ENCODE data around the gene PLEKHM1. TPM values are rescaled to one million over a fixed set of nuclear protein-coding genes. Genes with fewer than 3 reads are reported as not detected.

PLEKHM1 gene
- total RNA-seq, 1 donor from 2014 or later = 23.1 TPM

DNA sequence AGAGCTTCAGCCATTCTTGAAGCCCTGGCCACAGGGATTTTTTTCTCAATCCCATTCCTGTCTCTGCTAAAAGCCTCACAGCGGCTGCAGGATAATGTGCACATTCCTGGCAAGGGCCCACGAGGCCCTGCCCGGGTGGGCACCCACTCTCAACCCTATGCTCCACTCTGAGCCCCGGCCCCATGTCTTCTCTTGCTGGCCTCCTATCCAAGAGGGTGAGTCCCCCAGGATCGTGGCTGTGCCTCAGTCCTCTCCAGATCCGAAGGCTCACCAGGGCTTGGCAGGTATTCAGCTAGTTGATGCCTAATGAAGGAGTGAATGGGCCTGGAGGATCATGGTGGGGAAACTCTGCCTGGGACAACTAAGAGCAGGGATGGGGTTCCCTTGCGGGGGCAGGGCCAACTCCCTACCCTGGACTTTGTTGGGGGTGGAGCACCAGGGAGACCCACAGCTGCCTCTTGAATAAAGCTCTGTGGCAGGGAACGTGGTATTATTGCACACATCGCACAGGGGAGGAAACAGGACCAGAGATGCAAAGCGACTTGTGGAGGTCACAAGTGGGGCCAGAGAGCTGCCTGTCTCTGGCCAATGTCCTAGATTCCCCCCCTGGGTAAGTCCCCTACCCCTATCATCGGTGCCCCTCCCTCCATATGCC is 63.2 kb downstream of the PLEKHM1 start:
- DNase-seq (ENCODE audit: low spot score) = no peak

DNA sequence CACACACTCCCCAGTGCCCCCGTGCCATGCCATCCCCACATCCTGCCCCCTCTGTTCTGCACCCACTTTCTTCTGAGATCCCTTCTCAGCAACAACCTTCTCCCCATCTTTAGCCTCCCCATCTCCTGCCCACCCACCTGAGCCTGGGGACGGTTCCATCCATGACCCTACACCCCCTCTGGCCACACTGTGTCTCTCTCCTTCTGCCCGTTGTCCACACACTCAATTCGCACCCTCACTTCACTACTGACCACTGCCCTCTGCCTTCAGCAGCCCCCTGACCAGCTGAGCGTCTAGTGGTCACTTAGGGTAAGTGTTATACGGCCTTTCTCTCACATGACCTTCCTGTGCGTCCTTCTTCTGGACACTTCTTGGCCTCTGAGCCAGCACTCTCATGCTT is 64.0 kb downstream of the PLEKHM1 start:
- no peak for DNase-seq (ENCODE audit: low spot score)

DNA sequence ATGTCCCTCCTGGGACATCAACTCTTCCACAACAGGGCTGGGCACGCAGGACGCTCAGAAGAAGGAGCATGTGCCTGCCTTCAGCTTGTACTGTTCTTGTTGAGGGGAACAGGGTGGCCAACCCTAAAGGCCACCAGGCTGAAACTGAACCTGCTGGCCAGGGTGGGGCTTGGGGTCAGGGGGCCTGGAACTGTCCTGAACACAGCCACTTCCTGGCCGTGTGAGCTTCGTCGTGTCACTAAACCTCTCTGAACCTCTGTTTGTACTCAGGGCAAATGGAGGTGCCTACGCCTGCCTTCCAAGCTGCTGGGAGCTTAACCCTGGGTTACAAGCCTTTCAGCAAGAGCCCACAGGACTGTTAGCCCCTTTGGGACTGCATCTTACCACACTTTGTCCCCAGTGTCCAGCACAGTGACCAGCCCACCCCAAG is 64.5 kb downstream of the PLEKHM1 start:
- DNase-seq (ENCODE audit: low spot score) = no peak

DNA sequence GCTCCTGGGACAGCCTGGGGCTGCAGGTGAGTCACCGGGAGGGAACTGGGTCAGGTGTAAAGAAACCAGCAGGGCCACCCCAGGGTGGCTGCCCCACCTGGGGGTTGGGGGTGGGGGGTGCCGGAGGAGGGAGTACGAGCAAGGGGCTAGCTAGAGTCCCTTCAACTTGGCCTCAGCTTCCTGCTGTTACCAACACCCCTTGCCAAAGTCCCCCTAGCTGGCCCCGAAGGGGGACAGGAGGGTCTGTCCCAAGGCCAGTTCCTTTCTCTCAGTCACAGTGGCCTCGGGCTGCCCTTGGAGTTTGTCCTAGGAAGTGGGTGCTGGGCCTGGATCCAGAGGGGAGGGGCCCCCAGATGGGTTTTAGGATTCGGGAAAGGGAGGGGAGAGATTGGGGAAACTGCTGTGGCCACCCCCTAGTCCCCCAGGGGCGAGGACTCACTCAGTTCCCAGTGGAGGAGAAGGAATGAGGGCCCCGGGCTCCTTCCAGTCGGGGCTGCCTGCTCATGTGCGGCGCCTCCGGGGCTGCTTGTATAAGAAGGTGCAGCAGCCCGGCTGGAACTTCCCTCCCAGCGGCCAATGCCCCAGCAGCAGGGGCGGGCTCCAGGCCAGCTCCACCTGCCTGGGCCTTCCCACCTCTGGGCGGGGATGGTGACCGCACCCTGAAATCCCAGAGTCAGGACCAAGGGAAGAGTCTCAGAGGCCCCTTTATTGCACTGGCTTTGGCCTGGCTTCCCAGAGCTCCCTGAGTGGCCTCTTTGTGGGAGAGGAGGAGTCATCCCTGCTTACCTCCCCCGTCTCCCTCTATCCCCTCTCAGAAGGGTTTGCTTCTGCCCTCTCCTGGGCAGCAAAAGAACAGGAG is 65.2 kb downstream of the PLEKHM1 start:
- peak; percentile 81 for DNase-seq (ENCODE audit: low spot score)

DNA sequence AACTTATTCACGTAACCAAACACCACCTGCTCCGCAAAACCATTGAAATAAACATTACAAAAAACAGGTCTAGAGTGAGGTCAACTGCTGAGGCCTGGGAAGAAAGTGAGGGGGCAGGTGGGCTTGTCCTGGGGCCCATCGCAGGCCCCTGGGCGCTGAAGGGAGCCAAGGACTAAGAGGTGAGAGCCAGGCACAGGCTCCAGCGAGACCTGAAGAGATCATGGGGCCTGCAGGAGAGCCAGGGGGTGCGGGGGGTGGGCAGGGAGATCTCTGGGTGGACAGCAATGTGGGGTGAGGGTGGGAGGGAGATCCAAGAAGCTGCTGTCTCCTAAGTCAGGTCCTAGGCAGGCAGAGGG is 65.8 kb downstream of the PLEKHM1 start:
- DNase-seq (ENCODE audit: low spot score) = no peak

DNA sequence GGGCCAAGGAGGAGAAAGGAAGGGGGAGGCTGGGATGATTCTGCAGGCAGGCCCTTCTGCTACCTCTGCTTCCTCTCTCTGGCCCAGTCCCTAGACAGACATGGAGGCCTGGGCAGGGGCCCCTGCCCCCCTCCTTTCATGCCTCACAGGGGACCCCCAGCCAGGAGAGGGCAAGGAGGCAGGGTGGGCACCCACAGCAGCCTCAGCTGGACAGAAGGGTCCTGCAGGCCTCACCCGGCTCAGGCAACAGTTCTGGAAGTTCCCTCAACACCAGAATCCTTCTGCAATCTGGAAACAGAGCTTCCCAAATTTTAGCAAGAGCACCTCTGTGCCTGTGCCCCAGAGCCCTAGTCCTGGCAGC is 66.6 kb downstream of the PLEKHM1 start:
- DNase-seq (ENCODE audit: low spot score) = no peak

DNA sequence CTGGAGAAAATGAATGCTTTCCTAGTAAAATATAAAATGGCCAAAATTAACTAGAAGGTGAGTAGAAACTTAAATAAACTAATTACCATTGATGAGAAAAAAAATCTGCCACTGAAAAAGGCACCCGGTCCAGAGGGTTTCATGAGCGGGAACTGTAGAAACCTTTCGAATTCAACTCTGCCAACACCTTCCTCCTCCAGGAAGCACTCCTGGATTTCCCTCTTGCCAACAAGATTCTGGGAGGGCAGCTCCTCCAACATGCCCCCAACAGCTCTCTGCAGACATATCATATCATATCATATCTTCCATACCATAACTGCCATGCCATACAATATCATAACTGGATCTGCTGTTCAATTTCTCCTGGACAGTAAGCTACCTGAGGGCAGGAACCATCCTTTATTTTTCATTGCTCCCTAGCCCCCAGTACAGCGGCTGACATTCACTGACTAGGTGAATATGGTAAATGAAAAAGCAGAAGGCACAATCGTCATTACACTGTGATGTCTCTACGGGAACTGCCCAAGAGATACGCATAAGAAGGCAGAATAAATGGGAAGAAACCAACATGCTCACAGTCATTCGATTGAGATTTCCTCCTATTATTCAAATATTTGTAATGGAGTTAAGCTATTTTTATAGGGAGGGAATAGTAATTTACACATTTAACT is 67.1 kb downstream of the PLEKHM1 start:
- no peak for DNase-seq (ENCODE audit: low spot score)

DNA sequence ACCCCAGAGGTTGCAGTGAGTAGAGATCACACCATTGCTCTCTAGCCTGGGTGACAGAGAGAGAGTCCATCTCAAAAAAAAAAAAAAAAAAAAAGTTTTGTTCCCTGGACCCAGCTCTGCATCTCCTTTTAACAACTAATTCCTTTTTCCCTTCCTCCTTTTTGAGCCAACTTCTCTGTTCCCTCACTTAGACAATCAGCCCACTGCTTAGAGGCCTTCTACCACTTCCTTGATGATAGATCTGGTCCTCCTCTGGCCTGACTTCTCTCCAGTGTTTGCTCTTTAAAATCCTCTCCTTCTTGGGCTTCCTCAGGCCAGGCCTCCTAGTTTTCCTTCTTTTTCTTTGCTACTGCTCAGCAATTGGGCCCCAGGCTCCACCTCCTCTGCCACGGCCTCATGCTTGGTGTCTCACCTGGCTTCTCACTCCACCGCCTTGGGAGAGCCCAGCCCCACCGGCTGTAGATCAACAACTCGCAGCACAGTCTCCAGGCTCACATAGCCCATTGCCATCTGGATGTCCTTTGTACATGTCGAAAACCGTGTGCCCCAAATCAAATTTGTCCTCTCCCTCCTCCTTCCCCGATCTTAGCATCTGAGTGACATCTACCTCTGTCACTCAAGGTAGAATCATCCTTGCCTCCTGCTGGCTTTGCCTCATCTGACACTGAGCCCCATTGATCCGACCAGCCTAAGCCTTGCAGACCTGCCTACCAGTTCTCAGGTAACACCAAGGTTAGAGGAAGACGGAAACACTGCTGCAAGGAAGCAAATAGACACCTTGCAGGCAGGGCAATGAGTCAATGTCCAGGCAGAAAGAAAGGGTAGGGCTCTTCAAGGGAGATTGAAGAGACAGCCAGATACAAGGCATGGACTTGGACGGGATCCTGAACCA is 75.3 kb downstream of the PLEKHM1 start:
- no peak for DNase-seq (ENCODE audit: low spot score)

DNA sequence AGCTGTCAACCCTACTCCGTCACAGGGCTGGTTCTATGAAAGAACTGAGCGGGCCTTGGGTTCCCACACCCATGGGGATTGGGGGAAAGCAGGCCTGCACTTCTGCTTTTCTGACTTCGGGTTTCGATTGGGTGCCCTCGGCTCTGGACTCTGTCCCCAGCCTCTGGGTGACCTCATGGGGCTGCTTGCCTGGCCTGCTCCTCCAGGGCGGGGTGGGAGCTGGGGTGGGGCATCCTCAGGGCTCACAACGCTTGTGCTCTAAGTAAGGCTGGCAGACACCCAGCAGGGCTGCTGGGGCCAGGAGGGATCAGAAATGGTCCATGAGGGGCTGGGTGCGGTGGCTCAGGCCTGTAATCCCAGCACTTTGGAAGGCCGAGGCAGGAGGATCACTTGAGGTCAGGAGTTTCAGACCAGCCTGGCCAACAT is 77.0 kb downstream of the PLEKHM1 start:
- no peak for DNase-seq (ENCODE audit: low spot score)

DNA sequence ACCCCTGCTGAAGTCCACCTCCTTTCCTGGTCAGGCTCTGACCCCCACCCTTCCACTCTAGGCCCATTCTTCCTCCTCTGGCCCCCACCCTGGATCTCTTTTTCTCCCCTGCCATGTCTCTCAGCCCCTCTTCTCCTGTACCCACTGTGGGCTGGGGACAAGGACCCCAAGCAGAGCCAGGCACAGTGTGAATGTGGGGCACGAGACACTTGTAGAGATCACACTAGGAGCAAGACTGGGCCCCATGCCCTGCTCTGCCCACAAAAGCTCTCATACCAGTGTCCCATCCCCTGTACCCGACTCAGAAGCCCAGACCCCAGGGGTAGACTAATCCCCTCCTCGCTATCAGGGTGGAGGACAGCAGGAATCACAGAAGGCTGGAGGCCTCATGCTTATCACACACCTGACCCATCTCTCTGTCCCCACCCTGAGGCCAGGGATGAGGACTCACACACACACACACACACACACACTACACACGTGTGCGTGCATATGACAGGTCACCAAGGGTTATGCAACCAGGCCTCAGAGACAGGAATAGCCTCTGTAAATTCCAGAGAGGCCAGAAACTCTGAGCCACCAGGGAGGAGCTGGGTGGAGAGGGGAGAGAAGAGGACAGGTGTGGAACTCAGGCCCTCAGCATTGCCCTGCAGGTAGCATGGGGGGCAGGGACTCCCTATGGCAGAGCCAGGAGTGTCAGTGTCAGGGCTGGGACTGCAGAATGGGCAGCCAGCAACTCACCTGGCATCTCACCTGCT is 79.0 kb downstream of the PLEKHM1 start:
- DNase-seq (ENCODE audit: low spot score) = no peak

DNA sequence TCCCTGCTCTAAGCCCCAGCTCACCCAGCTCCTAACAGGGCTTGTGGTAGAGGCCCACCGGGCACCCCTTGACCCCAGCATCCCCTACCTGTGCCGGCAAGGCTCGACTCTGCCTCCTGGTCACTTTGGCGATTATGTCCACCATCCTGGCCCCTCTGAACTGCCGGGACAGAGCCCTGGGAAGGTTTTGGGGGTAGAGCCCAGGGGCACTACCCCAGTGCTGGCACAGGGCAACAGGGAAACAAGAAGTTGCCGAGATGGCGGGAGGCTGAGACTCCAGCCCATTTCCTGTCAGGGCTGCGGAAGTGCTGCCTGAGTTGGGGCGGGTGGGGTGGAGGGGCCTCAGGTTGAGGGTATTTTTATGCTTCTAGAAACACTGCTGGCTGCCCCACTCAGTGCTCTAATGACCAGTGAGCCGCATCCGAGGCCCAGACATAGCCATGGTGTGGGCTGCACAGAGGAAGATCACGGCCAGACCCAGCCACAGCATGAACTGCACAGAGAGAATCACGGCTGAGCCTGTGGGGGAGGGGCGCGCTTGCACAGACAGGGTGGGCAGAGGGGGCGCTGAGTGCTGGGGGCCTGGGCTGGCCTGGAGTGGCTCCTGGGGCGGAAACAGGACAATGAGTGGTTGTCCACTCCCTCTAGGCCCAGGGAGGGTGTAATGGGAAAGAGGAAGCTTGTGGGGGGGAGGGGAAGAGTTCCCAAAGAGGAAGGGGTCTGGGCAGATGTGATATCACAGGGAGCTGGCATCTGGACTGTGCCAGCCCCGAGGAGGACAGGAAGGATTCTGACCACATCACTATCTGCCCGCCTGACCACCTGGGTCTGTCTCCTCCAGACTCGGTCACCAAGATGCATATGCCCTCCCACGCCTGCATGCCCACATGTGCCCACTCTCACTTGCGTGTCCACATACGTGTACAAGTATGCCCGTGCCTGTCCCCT is 80.1 kb downstream of the PLEKHM1 start:
- no peak for DNase-seq (ENCODE audit: low spot score)

DNA sequence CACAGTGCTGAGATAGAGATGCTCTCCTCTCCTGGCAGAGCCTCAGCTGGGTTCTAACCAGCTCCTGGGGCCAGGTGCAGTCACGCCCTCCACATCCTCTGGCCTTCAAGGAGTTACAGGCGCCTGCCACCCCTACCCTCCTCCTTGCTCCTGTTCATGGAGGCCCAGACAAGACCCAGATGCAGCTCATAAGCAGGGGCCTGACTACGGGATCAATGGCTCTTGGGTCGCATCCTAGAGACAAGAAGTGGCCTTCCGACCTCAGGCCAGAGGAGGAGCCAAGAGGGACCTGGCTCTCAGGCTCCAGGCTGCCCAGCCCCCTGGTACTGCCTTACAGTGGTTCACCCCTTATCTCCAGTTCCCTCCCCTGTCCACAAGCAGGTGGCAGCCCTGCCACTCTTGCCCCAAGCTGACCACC is 80.9 kb downstream of the PLEKHM1 start:
- DNase-seq (ENCODE audit: low spot score) = no peak

DNA sequence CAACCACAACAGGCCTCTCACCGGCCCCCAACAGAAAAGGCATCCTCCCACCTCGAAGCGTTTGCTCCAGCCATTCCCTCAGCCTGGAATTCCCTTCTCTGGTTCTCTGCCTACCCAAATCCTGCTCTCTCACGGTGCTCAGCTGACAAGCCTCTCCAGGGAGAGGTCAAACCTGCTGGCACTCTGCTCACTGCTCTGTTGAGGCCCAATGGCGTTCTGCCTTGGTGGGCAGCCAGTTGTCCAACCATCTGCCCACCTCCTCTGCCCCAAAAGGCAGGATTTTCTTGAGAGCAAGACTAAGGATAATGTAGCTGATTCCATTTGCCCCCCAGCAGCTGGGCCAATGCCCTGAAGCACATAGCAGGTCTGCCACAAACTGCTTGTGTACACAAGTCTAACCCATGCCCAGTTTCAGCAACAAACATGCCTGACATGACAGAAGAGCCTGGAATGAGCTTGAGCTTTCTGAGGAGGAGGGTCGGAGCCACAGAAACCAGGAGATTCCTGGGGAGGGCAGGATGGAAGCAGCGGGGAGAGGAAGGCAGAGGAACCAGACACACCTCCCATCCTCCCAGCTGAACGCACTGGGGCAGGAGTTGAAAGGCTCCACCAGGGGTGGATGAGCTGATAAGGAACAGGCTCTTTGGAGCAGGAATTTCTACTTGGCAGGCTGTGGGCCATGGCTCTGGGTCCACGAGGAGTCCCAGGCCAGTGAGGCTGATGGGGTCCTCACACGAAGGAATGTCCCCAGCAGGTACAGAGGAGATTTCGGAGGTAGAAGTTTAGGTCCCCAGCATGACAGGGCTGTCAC is 81.7 kb downstream of the PLEKHM1 start:
- DNase-seq (ENCODE audit: low spot score) = peak; percentile 50

DNA sequence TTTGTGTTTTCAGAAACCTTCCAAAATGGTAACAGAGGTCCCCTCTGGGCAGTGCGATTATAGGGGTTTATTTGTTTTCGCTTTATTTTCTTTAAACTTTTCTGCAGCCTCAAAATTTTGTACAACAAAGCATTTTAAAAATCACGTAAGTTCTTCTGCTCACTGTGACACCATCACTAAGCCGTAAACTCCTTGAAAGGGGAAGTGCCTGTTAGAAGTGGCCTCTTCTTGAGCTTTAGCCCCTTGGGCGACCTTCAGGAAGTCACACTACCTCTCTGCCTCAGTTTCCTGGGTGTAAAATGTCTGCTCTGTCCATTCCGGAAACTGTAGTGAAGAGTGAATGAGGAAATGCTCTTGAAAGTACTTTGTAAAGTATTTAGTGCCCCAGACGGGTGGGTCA is 84.4 kb downstream of the PLEKHM1 start:
- DNase-seq (ENCODE audit: low spot score) = no peak

DNA sequence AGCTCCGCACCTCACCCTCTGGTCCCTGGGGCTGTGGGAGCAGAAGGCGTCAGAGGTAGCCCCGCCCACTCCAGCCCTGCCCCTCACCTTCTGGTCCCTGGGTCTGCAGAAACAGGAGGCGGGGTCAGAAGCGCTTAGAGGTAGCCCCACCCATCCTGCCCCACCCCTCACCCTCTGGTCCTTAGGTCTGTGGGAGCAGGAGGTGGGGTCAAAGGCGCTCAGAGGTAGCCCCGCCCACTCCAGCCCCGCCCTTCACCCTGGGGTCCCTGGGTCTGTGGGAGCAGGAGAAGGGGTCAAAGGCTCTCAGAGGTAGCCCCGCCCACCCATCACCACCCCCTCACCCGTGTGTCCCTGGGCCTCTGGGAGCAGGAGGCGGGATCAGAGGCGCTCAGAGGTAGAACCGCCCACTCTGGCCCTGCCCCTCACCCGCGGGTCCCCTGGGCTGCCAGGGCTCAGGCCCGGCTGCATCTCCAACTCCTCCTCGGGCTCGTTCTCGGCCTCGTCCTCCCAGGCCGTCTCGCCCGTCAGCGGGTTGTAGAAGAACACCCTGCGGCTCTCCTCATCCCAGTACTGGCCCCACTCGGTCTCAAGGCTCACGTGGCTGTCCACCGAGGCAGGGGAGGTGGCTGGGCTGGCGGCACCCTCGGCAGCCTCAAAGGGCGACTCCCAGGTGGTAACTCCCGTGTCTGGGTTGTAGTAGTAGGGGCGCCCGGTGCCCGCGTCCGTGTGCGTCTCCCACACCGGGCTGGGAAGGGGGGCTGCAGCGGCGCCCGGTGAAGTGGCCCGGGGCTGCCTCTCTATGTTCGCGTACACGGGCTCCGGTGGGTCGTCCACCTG is 85.1 kb downstream of the PLEKHM1 start:
- DNase-seq (ENCODE audit: low spot score) = no peak

DNA sequence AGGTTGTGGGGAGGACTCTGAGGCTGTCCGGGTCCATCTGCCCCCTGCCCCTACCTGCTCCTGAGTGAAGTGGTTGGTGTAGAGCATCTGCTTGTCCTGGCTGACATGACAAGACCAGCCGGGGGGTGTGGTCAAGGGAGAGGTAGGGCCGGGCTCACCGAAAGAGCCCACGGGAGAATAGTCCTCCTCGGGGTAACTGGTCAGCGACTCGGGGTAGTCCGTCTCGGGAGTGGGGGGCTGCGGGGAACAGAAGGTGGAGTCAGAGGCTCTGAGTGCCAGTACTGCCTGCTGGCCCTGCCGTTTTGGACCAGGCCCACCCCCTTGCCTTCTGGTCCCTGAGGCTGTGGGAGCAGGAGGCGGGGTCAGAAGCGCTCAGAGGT is 85.7 kb downstream of the PLEKHM1 start:
- DNase-seq (ENCODE audit: low spot score) = no peak

DNA sequence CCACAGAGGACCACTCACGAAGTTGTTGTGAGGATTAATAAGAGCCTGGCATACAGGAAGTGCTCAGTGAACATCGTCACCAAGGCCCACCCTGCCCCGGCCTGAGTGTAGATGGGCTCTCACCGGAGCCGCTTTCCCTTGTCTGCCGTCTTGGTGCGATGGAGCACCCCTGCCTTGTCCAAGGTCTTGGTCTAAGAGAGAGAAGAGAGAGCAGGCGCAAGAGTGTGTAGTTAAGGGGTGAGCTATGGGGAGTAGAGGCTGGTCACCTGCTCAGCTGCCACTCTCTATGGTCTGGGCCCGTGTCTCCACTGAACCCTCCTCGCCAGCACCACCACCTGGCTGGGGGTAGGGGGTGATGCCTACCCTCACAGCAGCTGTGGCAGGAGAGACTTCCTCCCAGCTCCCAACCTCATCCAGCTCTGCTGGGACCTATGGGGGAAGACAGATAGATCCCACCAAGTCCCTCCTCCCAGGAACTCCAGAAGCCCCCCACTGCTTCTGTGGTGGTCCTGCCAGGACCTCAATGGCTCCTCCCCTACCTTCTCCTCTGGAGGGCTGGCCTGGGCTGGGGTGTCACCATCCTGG is 86.5 kb downstream of the PLEKHM1 start:
- DNase-seq (ENCODE audit: low spot score) = no peak

DNA sequence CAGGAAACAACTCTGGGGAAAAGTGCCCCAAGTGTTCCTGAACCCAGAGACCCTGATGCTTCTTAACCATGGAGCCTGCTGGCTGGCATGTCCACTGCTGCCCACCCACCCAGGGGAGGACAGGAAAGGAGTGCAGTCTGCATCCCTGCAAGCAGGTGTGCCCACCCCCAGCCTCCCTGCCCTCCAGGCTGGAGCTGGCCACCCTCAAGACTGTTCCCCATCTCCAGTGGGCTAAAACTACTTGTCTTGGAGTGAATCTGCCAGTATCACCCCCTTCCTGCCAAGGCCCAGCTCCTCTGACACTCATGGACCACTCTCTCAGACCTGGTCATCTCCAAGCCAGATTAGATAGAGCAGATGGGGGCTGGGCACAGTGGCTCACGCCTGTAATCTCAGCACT is 87.6 kb downstream of the PLEKHM1 start:
- DNase-seq (ENCODE audit: low spot score) = no peak
